Activated CD8-positive, alpha-beta T cell treated with anti-CD3 and anti-CD28 coated beads for 36 hours (primary cell): ENCODE results near the gene SLC24A3. TPM values are rescaled to one million over a fixed set of nuclear protein-coding genes. Genes with fewer than 3 reads are reported as not detected.

Experiments used
- ATAC-seq: fragments of 200-7000 bp; cut with Tn5 transposase; one replicate; pipeline ENCODE4 v1.10.0; 2021; ENCODE audit warnings: mild to moderate bottlenecking, moderate library complexity
- CTCF ChIA-PET: fragments of 350-600 bp; sonication (Branson Sonifier 250); formaldehyde crosslinking; loops from one replicate; lab custom pipeline; 2021; ENCODE audit warnings: antibody characterized with exemption; lab: Charles Lee
- POLR2A ChIA-PET: fragments of 350-600 bp; sonication (Branson Sonifier 250); formaldehyde crosslinking; loops from one replicate; lab custom pipeline; 2021; ENCODE audit warnings: antibody characterized with exemption; lab: Charles Lee
- DNase-seq: peaks from one replicate; pipeline ENCODE4 v3.0.0-alpha.2; 2020
- H3K27ac Mint-ChIP-seq: one replicate; pipeline ENCODE4 v1.8.0; 2021; ENCODE audit warnings: mild to moderate bottlenecking, mixed read lengths
- H3K27me3 Mint-ChIP-seq: one replicate; pipeline ENCODE4 v1.8.0; 2021; ENCODE audit warnings: mixed read lengths
- H3K36me3 Mint-ChIP-seq: one replicate; pipeline ENCODE4 v1.8.0; 2021; ENCODE audit warnings: low read depth, mixed read lengths
- H3K4me1 Mint-ChIP-seq: one replicate; pipeline ENCODE4 v1.8.0; 2021; ENCODE audit warnings: low read depth, mixed read lengths
- H3K4me3 Mint-ChIP-seq: one replicate; pipeline ENCODE4 v1.8.0; 2021; ENCODE audit warnings: mild to moderate bottlenecking, moderate library complexity, mixed read lengths
- H3K9me3 Mint-ChIP-seq: one replicate; pipeline ENCODE4 v1.8.0; 2021; ENCODE audit warnings: mixed read lengths
- intact Hi-C: fragments of 100-400 bp; cut with micrococcal nuclease; formaldehyde crosslinking; loops from one replicate; pipeline ENCODE4 v1.10.0; 2022
- total RNA-seq, 2 experiments: library from RNA; stranded (reverse); gene quantifications; one replicate each; pipeline ENCODE4 v1.2.3, GENCODE V29; 2021
- TF ChIP-seq, protein P1 (sequence below): fragments of 200-600 bp; IDR thresholded peaks from one replicate; pipeline ENCODE4 v1.8.0; 2022; ENCODE audit warnings: antibody characterized with exemption, mild to moderate bottlenecking

Gene SLC24A3
- total RNA-seq, 2 experiments from 2014 or later: not detected

GRCh38 chr20:19497064-19497463 lies 284.6 kb downstream of the SLC24A3 start:
- H3K27ac Mint-ChIP-seq: no peak overlapping the region
- ATAC-seq (no peak), DNase-seq (no peak)
- H3K4me3 Mint-ChIP-seq: no peak overlapping the region
- ChIA-PET POLR2A (no interaction called here), CTCF (no interaction called here)
- H3K27me3 Mint-ChIP-seq: no peaks in the 10 kb centered on the region
- H3K4me1 Mint-ChIP-seq: no peaks in the 10 kb centered on the region
- H3K9me3 Mint-ChIP-seq: no peaks in the 10 kb centered on the region
- no peaks in the 10 kb centered on the region for H3K36me3 Mint-ChIP-seq
- intact Hi-C loops: no loop called here
- TF ChIP-seq, protein P1, sequence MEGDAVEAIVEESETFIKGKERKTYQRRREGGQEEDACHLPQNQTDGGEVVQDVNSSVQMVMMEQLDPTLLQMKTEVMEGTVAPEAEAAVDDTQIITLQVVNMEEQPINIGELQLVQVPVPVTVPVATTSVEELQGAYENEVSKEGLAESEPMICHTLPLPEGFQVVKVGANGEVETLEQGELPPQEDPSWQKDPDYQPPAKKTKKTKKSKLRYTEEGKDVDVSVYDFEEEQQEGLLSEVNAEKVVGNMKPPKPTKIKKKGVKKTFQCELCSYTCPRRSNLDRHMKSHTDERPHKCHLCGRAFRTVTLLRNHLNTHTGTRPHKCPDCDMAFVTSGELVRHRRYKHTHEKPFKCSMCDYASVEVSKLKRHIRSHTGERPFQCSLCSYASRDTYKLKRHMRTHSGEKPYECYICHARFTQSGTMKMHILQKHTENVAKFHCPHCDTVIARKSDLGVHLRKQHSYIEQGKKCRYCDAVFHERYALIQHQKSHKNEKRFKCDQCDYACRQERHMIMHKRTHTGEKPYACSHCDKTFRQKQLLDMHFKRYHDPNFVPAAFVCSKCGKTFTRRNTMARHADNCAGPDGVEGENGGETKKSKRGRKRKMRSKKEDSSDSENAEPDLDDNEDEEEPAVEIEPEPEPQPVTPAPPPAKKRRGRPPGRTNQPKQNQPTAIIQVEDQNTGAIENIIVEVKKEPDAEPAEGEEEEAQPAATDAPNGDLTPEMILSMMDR: no peak

GRCh38 chr20:19498756-19499155 lies 286.3 kb downstream of the SLC24A3 start:
- ATAC-seq (no peak), DNase-seq (no peak)
- no peaks in the 10 kb centered on the region for H3K9me3 Mint-ChIP-seq
- H3K27me3 Mint-ChIP-seq: no peaks in the 10 kb centered on the region
- intact Hi-C loops: no loop called here
- no peak overlapping the region for H3K27ac Mint-ChIP-seq
- ChIA-PET CTCF (no interaction called here), POLR2A (interaction anchor here (0.6 kb wide), 1 partner anchor 306 kb away, joined by 3 read pairs; no protein-coding TSS in a partner anchor)
- no peaks in the 10 kb centered on the region for H3K36me3 Mint-ChIP-seq
- no peaks in the 10 kb centered on the region for H3K4me1 Mint-ChIP-seq
- TF ChIP-seq, protein P1: no peak
- no peak overlapping the region for H3K4me3 Mint-ChIP-seq

DNA sequence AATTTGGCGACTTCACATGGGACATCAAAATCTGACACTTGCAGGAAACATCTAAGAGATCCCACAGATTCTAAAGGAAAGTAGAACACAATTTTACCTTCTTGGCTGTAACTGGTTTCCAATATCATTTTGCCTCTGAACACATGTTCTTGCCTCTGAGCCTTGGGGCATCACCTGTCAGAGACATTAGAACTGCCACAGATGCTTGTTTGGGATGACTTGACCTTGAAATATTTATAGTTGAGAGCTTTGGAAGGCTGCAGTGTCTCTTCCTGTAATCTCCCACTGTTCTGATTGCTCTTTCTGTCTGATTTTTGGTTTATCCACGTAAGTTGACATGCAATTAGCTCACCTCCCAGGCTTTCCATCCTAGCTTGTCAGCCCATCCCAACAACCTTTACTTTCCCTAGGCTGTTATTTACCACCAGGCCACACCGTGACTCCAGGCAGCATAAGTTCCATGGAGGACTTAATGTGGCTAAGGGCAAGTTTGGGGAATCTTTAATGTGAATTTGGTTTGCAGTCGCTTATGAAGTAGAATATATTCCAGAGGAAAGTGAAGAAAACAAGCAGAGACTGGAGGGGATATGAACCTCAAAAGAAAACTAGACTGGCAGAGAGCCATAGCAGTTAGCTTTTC lies 289.2 kb downstream of the SLC24A3 start:
- TF ChIP-seq, protein P1: no peak
- Mint-ChIP-seq H3K4me3 (no peak overlapping the region), H3K27ac (no peak overlapping the region), H3K9me3 (no peaks in the 10 kb centered on the region), H3K36me3 (no peaks in the 10 kb centered on the region), H3K4me1 (no peaks in the 10 kb centered on the region), H3K27me3 (no peaks in the 10 kb centered on the region)
- CTCF ChIA-PET: interaction anchor here (0.7 kb wide), 1 partner anchor 161 kb away, joined by 3 read pairs; no protein-coding TSS in a partner anchor
- ATAC-seq (no peak), DNase-seq (no peak)
- intact Hi-C loops: no loop called here
- POLR2A ChIA-PET: interaction anchor here (0.7 kb wide), 1 partner anchor 162 kb away, joined by 3 read pairs; no protein-coding TSS in a partner anchor

DNA sequence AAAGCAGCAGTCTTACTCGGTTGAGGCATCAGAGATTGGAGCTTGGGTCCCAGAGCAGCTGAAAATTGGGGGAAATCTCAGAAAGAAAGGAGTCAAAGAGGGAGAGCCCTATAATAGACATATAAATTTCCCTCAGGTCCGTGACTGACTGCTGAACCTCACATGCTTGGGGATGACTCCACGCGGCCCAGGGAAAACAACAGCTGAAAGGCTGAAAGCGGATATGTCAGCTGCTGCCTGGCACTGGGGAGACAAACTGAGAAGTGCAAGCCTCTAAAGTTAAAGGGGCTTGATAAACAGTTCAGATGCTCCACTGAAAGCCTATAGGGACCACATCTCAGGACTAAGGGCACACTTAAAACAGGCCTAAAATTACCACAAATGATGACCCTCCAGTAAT lies 289.7 kb downstream of the SLC24A3 start:
- POLR2A ChIA-PET: interaction anchor here (0.7 kb wide), 1 partner anchor 162 kb away, joined by 3 read pairs; no protein-coding TSS in a partner anchor
- H3K4me1 Mint-ChIP-seq: no peaks in the 10 kb centered on the region

GRCh38 chr20:19504251-19504650 lies 291.8 kb downstream of the SLC24A3 start:
- ChIA-PET CTCF (interaction anchor here (1.3 kb wide), 1 partner anchor 10 kb away, joined by 4 read pairs; no protein-coding TSS in a partner anchor), POLR2A (no interaction called here)
- H3K27me3 Mint-ChIP-seq: no peaks in the 10 kb centered on the region
- DNase-seq (no peak), ATAC-seq (no peak)
- H3K27ac Mint-ChIP-seq: no peak overlapping the region
- no peak overlapping the region for H3K4me3 Mint-ChIP-seq
- H3K4me1 Mint-ChIP-seq: no peaks in the 10 kb centered on the region
- no peaks in the 10 kb centered on the region for H3K9me3 Mint-ChIP-seq
- no peaks in the 10 kb centered on the region for H3K36me3 Mint-ChIP-seq
- intact Hi-C loops: no loop called here
- TF ChIP-seq, protein P1: no peak

More for the DNA sequence above, 289.7 kb downstream of the SLC24A3 start:
- intact Hi-C loops: no loop called here
- H3K27ac Mint-ChIP-seq: no peak overlapping the region
- CTCF ChIA-PET: no interaction called here
- no peaks in the 10 kb centered on the region for H3K9me3 Mint-ChIP-seq
- H3K27me3 Mint-ChIP-seq: no peaks in the 10 kb centered on the region
- ATAC-seq (no peak), DNase-seq (no peak)
- H3K36me3 Mint-ChIP-seq: no peaks in the 10 kb centered on the region
- no peak overlapping the region for H3K4me3 Mint-ChIP-seq
- TF ChIP-seq, protein P1: no peak
